GM10266 (cell line): ENCODE measurements around the gene TSHZ2.

Experiments
- DNase-seq: peaks from one replicate; pipeline ENCODE4 v3.0.0; 2012; ENCODE audit errors: extremely low spot score
- CTCF ChIP-seq: IDR thresholded peaks from 2 replicates; pipeline ENCODE4 v1.5.1; 2012; ENCODE audit warnings: mild to moderate bottlenecking, low read depth; ENCODE audit not compliant: control insufficient read depth, insufficient read depth; ENCODE audit errors: missing control alignments

The TSHZ2 gene

GRCh38 chr20:53126185-53126584, 154.0 kb downstream of the TSHZ2 start:
- TF ChIP-seq CTCF, result no peak
- no peak for DNase-seq

GRCh38 chr20:53127027-53127426, 154.9 kb downstream of the TSHZ2 start:
- no peak for DNase-seq
- no peak for TF ChIP-seq CTCF

- TF ChIP-seq CTCF, result no peak
- DNase-seq, result no peak
These were observed 155.8 kb downstream of the TSHZ2 start for GRCh38 chr20:53128004-53128403.

- DNase-seq, result no peak
- TF ChIP-seq CTCF, result no peak
These were observed 157.4 kb downstream of the TSHZ2 start for GRCh38 chr20:53129563-53129962.

GRCh38 chr20:53130795-53131194, 158.6 kb downstream of the TSHZ2 start:
- TF ChIP-seq CTCF, result no peak
- DNase-seq, result no peak

DNA sequence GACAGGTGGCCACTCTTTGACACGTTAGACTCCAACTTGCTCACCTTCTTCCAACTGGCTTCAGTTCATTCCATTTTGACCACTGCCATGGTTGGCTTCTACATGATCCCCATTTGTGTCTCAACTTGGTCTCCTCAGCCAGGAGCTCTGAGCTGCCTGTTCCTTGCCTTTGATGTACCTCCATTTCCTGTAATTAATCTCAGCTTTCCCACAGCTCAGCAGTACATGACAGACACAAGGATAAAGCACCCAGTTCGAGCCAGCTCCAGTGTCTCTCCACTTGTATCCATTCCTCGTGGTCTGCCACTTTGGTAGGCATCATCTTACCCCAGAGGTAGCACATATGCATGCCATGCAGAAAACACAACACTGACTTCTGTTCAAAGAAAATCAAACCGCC, 161.0 kb downstream of the TSHZ2 start:
- no peak for DNase-seq
- TF ChIP-seq CTCF, result no peak

- TF ChIP-seq CTCF, result no peak
- DNase-seq, result no peak
These were observed 161.5 kb downstream of the TSHZ2 start for GRCh38 chr20:53133628-53134027.
